Neuronal stem cell (in vitro differentiated cells): ENCODE data around the gene COL28A1.

ENCODE experiments used
- DNase-seq: peaks from one replicate; pipeline ENCODE4 v3.0.0-alpha.2; 2013; ENCODE audit warnings: low spot score
- H2AFZ ChIP-seq: one replicate; pipeline ENCODE4 v1.6.1; 2013; ENCODE audit warnings: mild to moderate bottlenecking, low read length, inconsistent platforms
- H2AK5ac ChIP-seq: 2 replicates; pipeline ENCODE4 v1.6.1; 2013; ENCODE audit warnings: low read depth, mild to moderate bottlenecking, inconsistent platforms, low read length, moderate library complexity, mixed read lengths
- H2BK120ac ChIP-seq: 2 replicates; pipeline ENCODE4 v1.6.1; 2013; ENCODE audit warnings: low read depth, mild to moderate bottlenecking, inconsistent platforms, low read length, moderate library complexity, mixed read lengths
- H2BK12ac ChIP-seq: one replicate; pipeline ENCODE4 v1.6.1; 2013; ENCODE audit warnings: low read length, inconsistent platforms
- H2BK15ac ChIP-seq: 2 replicates; pipeline ENCODE4 v1.6.1; 2013; ENCODE audit warnings: mild to moderate bottlenecking, low read length, inconsistent platforms, mixed read lengths
- H2BK5ac ChIP-seq: one replicate; pipeline ENCODE4 v1.6.1; 2013; ENCODE audit warnings: inconsistent platforms, mild to moderate bottlenecking, low read length, moderate library complexity
- H3K14ac ChIP-seq: one replicate; pipeline ENCODE4 v1.6.1; 2013; ENCODE audit warnings: low read length, inconsistent platforms
- H3K18ac ChIP-seq: 2 replicates; pipeline ENCODE4 v1.6.1; 2013; ENCODE audit warnings: low read length, inconsistent platforms
- H3K23ac ChIP-seq: 2 replicates; pipeline ENCODE4 v1.6.1; 2013; ENCODE audit warnings: low read depth, mild to moderate bottlenecking, mixed read lengths, low read length, inconsistent platforms; ENCODE audit not compliant: poor library complexity
- H3K27ac ChIP-seq: replicated peaks from 3 replicates; pipeline ENCODE4 v1.5.1; 2013; ENCODE audit warnings: low read length, inconsistent platforms
- H3K27me3 ChIP-seq, 3 experiments: 2 replicates each; pipeline ENCODE4 v1.6.1; 2013; ENCODE audit warnings: low read length in 3 of 3, mild to moderate bottlenecking in 2 of 3, inconsistent platforms in 1 of 3, low read depth in 1 of 3, mixed read lengths in 1 of 3, moderate library complexity in 1 of 3; ENCODE audit not compliant: control insufficient read depth in 3 of 3, insufficient read depth in 3 of 3
- H3K36me3 ChIP-seq, 2 donors: replicated peaks in 1 of 2; 2 replicates each; pipeline ENCODE4 v1.6.1; 2013; ENCODE audit warnings: low read length in 2 of 2; ENCODE audit not compliant: control insufficient read depth in 2 of 2, insufficient read depth in 2 of 2
- H3K4ac ChIP-seq: 2 replicates; pipeline ENCODE4 v1.6.1; 2013; ENCODE audit warnings: inconsistent platforms, mild to moderate bottlenecking, low read length, moderate library complexity
- H3K4me1 ChIP-seq, 2 donors: 1 replicate in 1 of 2; 2 replicates in 1 of 2; pipeline ENCODE4 v1.6.1; 2013; ENCODE audit warnings: low read length in 2 of 2, low read depth in 1 of 2; ENCODE audit not compliant: control insufficient read depth in 2 of 2, insufficient read depth in 1 of 2
- H3K4me2 ChIP-seq: one replicate; pipeline ENCODE4 v1.6.1; 2013; ENCODE audit warnings: mild to moderate bottlenecking, low read length, inconsistent platforms; ENCODE audit not compliant: insufficient read depth, poor library complexity, severe bottlenecking
- H3K4me3 ChIP-seq, 2 donors: 2 replicates each; pipeline ENCODE4 v1.5.1; 2013; ENCODE audit warnings: low read length in 2 of 2, mild to moderate bottlenecking in 2 of 2, inconsistent platforms in 1 of 2, moderate library complexity in 1 of 2
- H3K79me1 ChIP-seq: one replicate; pipeline ENCODE4 v1.6.1; 2013; ENCODE audit warnings: low read depth, mild to moderate bottlenecking, inconsistent platforms, low read length, moderate library complexity
- H3K9ac ChIP-seq: one replicate; pipeline ENCODE4 v1.6.1; 2013; ENCODE audit warnings: mild to moderate bottlenecking, low read depth, low read length, inconsistent platforms; ENCODE audit not compliant: poor library complexity
- H3K9me3 ChIP-seq, 2 donors: replicated peaks in 1 of 2; 2 replicates each; pipeline versions ENCODE3 to v1.6.1; 2013; ENCODE audit warnings: low read length in 2 of 2, mild to moderate bottlenecking in 2 of 2, inconsistent platforms in 1 of 2, low read depth in 1 of 2, mixed read lengths in 1 of 2, moderate library complexity in 1 of 2; ENCODE audit not compliant: control insufficient read depth in 2 of 2, insufficient read depth in 1 of 2
- H4K8ac ChIP-seq: one replicate; pipeline ENCODE4 v1.6.1; 2013; ENCODE audit warnings: low read depth, mild to moderate bottlenecking, inconsistent platforms, low read length, moderate library complexity
- H4K91ac ChIP-seq: one replicate; pipeline ENCODE4 v1.6.1; 2013; ENCODE audit warnings: low read length, low read depth, mild to moderate bottlenecking, inconsistent platforms; ENCODE audit not compliant: poor library complexity
- WGBS, 2 donors: extraction: QIAGEN DNeasy Blood & Tissue Kit; methylation state at CpG; one replicate each; pipeline ENCODE4 v1.1.7; 2013; ENCODE audit warnings: missing lambda C conversion rate in 2 of 2, mixed read lengths in 1 of 2; ENCODE audit not compliant: insufficient read length in 2 of 2, insufficient replicate concordance in 1 of 2; ENCODE audit errors: extremely low coverage in 2 of 2; 5-methylcytosine and 5-hydroxymethylcytosine counted together

The COL28A1 gene

DNA sequence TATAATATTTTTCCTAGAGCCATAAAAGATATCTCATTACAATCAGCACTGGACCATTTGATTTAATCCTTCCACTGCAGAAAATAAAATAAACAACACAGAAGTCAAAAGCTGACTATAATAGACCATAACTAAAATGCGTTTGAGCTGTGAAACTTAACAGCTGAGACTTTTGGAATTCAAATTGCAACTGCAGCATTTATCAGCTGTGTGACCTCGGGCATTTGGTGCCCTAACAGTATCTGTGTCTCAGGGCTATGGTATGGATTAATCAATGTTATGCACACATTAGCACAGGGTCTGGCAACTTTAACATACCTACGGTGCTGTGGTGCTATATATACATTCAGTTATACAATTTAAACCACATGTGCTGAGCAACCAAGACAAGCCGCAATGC lies 160.1 kb downstream of the COL28A1 start:
- H3K27ac ChIP-seq, result no peak overlapping the region
- WGBS, 2 donors, result no CpG with 5 or more reads among the region's 4 CpGs
- H3K18ac ChIP-seq, result no peak overlapping the region
- H4K8ac ChIP-seq, result no peak overlapping the region
- DNase-seq, result no peak
- no peaks in the 10 kb centered on the region for H3K27me3 ChIP-seq
- no peak overlapping the region for H2AFZ ChIP-seq
- H2BK120ac ChIP-seq, result no peak overlapping the region
- no peak overlapping the region for H3K9ac ChIP-seq
- H3K9me3 ChIP-seq, result peaks cover 0 to 1% of the 10 kb centered on the region in 2 donors
- H3K4me2 ChIP-seq, result no peak overlapping the region
- no peak overlapping the region for H2BK12ac ChIP-seq
- H2BK5ac ChIP-seq, result no peak overlapping the region
- no peak overlapping the region for H2BK15ac ChIP-seq
- H3K4me3 ChIP-seq, result no peak overlapping the region
- H3K23ac ChIP-seq, result no peak overlapping the region
- no peaks in the 10 kb centered on the region for H3K79me1 ChIP-seq
- no peaks in the 10 kb centered on the region for H3K36me3 ChIP-seq
- H3K4ac ChIP-seq, result no peak overlapping the region
- no peak overlapping the region for H2AK5ac ChIP-seq
- H3K14ac ChIP-seq, result no peak overlapping the region
- no peaks in the 10 kb centered on the region for H3K4me1 ChIP-seq
- no peak overlapping the region for H4K91ac ChIP-seq

DNA sequence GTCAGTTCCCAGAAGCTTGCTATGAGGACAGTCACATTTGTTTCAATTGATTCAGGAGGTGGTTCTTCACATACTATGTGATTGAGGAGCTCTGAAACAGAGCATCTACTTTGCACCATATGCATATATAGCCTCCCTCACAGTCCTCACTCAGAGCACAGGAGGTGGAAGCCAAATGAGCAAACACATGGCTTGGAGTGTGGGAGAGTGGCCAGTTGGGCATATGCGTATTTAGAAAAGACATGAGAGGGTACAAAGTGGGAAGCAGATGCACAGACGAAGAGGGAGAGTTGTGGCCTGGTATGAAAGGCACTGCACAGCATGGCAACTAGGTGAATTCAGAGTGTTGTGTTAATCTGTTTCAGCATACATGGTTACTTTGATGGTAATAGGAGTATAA lies 165.6 kb downstream of the COL28A1 start:
- Histone ChIP-seq H3K36me3 (no peaks in the 10 kb centered on the region), H2BK5ac (no peak overlapping the region), H2BK15ac (no peak overlapping the region), H4K8ac (no peak overlapping the region), H4K91ac (no peak overlapping the region), H2BK120ac (no peak overlapping the region), H3K79me1 (no peaks in the 10 kb centered on the region), H3K9me3 (no peaks in the 10 kb centered on the region), H3K4me2 (no peak overlapping the region), H3K27me3 (no peaks in the 10 kb centered on the region), H3K23ac (no peak overlapping the region), H3K27ac (no peak overlapping the region), H2AK5ac (no peak overlapping the region), H3K18ac (no peak overlapping the region), H3K14ac (no peak overlapping the region), H3K4me3 (no peak overlapping the region), H2BK12ac (no peak overlapping the region), H3K9ac (no peak overlapping the region), H2AFZ (no peak overlapping the region), H3K4ac (no peak overlapping the region), H3K4me1 (no peaks in the 10 kb centered on the region)
- DNase-seq, result no peak
- no CpG with 5 or more reads among the region's 2 CpGs for WGBS, 2 donors

DNA sequence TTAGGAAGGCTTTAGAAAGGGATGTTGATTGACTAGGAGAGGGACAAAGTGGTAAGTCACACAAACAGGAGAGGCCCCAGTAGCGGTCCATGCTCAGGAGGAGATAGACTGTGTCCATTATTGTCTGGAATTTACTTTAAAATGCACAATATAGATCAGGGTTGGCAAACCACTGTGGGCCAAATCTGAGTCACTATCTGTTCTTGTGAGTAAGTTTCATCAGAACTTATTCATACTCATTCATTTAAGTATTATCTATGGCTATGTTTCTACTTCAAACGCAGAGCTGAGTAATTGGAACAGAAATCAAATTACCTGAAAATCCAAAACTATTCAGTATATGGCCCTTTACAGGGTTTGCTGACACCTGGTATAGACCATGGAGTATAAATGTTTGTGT lies 166.5 kb downstream of the COL28A1 start:
- Histone ChIP-seq H3K27me3 (no peaks in the 10 kb centered on the region), H2BK15ac (no peak overlapping the region), H3K18ac (no peak overlapping the region), H3K9me3 (no peaks in the 10 kb centered on the region), H2AFZ (no peak overlapping the region), H4K91ac (no peak overlapping the region), H3K4me3 (no peak overlapping the region), H4K8ac (no peak overlapping the region), H2BK5ac (no peak overlapping the region), H3K4ac (no peak overlapping the region), H3K9ac (no peak overlapping the region), H3K79me1 (no peaks in the 10 kb centered on the region), H3K14ac (no peak overlapping the region), H3K4me1 (no peaks in the 10 kb centered on the region), H2BK120ac (no peak overlapping the region), H2AK5ac (no peak overlapping the region), H3K36me3 (no peaks in the 10 kb centered on the region), H3K23ac (no peak overlapping the region), H3K27ac (no peak overlapping the region), H2BK12ac (no peak overlapping the region), H3K4me2 (no peak overlapping the region)
- WGBS, 2 donors, result no CpG with 5 or more reads among the region's 2 CpGs
- no peak for DNase-seq

DNA sequence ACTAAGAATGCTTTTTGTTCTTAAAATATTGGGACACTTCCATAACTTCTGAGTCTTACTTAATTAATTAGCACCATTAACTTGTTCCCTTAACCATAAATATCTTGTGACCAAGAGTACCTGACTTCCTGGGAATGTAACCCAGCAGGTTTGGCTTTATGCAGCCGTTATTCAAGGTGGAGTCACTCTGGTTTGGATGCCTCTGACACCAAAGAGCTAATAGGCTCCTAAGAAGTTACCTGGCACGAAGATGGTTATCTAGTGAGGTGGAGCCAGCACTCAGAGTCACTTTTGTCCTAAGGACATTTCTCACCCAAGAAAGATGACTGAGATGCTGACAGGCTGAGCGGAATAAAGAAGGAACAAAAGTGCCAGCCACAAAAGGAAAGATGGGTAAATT lies 181.0 kb downstream of the COL28A1 start:
- no peaks in the 10 kb centered on the region for H3K4me1 ChIP-seq
- no peak overlapping the region for H2BK120ac ChIP-seq
- no peak overlapping the region for H3K14ac ChIP-seq
- H3K27me3 ChIP-seq, result no peaks in the 10 kb centered on the region
- H3K9ac ChIP-seq, result no peak overlapping the region
- no peak overlapping the region for H3K4me2 ChIP-seq
- H3K27ac ChIP-seq, result no peak overlapping the region
- no peaks in the 10 kb centered on the region for H3K36me3 ChIP-seq
- no peak for DNase-seq
- H3K9me3 ChIP-seq, result no peaks in the 10 kb centered on the region
- H2BK5ac ChIP-seq, result no peak overlapping the region
- no peak overlapping the region for H4K91ac ChIP-seq
- WGBS, 2 donors, result no CpG with 5 or more reads among the region's 3 CpGs
- H2BK15ac ChIP-seq, result no peak overlapping the region
- no peak overlapping the region for H2BK12ac ChIP-seq
- no peak overlapping the region for H3K18ac ChIP-seq
- H2AFZ ChIP-seq, result no peak overlapping the region
- H3K23ac ChIP-seq, result no peak overlapping the region
- H2AK5ac ChIP-seq, result no peak overlapping the region
- H3K4me3 ChIP-seq, result no peak overlapping the region
- no peak overlapping the region for H3K4ac ChIP-seq
- no peak overlapping the region for H4K8ac ChIP-seq
- no peaks in the 10 kb centered on the region for H3K79me1 ChIP-seq
